ENCODE results near the gene KIF17. TPM values are rescaled to one million over a fixed set of nuclear protein-coding genes. Genes with fewer than 3 reads are reported as not detected.
A peak's percentile ranks its signal among the peaks of the same experiment; 100 is the strongest.

KIF17 gene
- total RNA-seq, 8 experiments from 2014 or later: 0.18 to 12.1 (median 6.8) TPM

GRCh38 chr1:20670936-20671335 is 46.9 kb downstream of the KIF17 start:
- Histone ChIP-seq H3K4me1 (replicated peaks in 1 of 2) (no peaks in the 10 kb centered on the region), H3K27ac (no peak overlapping the region), H3K4me3 (no peak overlapping the region)
- no peak for ATAC-seq (replicated peaks in 6 of 8)
- in situ Hi-C loops (cut with MboI; ENCODE audit: low pct_unique_long_range_greater_than_20kb in 2 of 9, low sequenced_read_pairs in 9 of 9, unreplicated experiment in 9 of 9): no loop called here
- WGBS, 10 experiments: 60 to 98% (median 90%) methylated on average over 1 to 5 of the region's 5 CpGs; no CpG with 5 or more reads in 3 of the 10 experiments

DNA sequence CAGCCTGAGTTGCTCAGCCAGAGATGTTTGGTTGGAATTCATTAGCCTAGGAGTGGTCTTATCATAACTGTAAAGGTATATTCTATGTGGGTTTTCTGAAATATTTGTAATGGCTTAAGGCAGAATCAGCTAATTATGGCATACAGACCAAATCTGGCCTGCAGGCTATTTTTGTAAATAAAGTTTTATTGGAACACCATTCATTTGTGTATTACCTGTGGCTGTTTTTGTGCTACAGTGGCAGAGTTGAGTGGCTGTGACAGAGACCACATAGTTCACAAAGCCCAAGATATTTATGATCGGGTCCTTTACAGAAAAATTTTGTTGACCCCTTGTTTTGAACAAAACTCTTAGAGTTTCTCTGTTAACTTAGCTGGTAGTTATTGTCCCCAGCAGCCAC is 49.2 kb downstream of the KIF17 start:
- in situ Hi-C loops (cut with MboI; ENCODE audit: low pct_unique_long_range_greater_than_20kb in 2 of 9, low sequenced_read_pairs in 9 of 9, unreplicated experiment in 9 of 9): no loop called here
- Histone ChIP-seq H3K4me1 (replicated peaks in 1 of 2) (no peaks in the 10 kb centered on the region), H3K4me3 (no peak overlapping the region), H3K27ac (no peak overlapping the region)
- ATAC-seq (replicated peaks in 6 of 8): no peak
- WGBS, 10 experiments: 40 to 100% (median 88%) methylated on average over 1 of the region's 1 CpG; no CpG with 5 or more reads in 3 of the 10 experiments

GRCh38 chr1:20666804-20667203 is 51.0 kb downstream of the KIF17 start:
- 91 to 100% (median 100%) methylated on average over 1 of the region's 1 CpG; no CpG with 5 or more reads in 7 of the 10 experiments for WGBS, 10 experiments
- H3K4me1 ChIP-seq (replicated peaks in 1 of 2): peaks cover 5% of the 10 kb centered on the region in 2 donors
- ATAC-seq (replicated peaks in 6 of 8): peak in 5 of 8 experiments; percentile 20 to 64 (median 29)

GRCh38 chr1:20666146-20666545 is 51.7 kb downstream of the KIF17 start:
- 72 to 98% (median 83%) methylated on average over 2 to 10 of the region's 16 CpGs; no CpG with 5 or more reads in 5 of the 10 experiments for WGBS, 10 experiments
- Histone ChIP-seq H3K4me1 (replicated peaks in 1 of 2) (peaks cover 5% of the 10 kb centered on the region in 2 donors), H3K27ac (no peak overlapping the region), H3K4me3 (no peak overlapping the region)
- ATAC-seq (replicated peaks in 6 of 8): no peak
- in situ Hi-C loops (cut with MboI; ENCODE audit: low pct_unique_long_range_greater_than_20kb in 2 of 9, low sequenced_read_pairs in 9 of 9, unreplicated experiment in 9 of 9): no loop called here

More at GRCh38 chr1:20666804-20667203, 51.0 kb downstream of the KIF17 start:
- Histone ChIP-seq H3K4me3 (no peak overlapping the region), H3K27ac (no peak overlapping the region)
- in situ Hi-C loops (cut with MboI; ENCODE audit: low pct_unique_long_range_greater_than_20kb in 2 of 9, low sequenced_read_pairs in 9 of 9, unreplicated experiment in 9 of 9): no loop called here

DNA sequence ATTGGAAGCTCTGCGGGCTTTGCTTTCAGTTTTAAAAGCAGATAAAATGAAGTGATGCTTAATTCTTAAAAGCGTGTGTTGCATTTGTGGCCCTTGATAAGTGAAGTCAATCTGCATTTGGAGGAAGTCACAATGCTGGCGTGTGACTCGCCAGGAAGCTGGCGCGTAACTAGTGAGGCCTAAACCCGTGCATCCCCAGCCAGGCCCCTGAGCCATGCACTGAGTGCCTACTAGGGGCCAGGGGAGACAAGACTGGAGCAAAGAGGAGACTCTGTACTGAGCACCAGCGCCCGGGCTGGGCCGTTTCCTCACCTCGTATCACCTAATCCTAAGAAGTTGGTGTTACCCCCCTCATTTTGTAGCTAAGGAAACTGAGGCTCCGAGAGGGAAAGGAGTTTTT is 52.1 kb downstream of the KIF17 start:
- in situ Hi-C loops (cut with MboI; ENCODE audit: low pct_unique_long_range_greater_than_20kb in 2 of 9, low sequenced_read_pairs in 9 of 9, unreplicated experiment in 9 of 9): no loop called here
- Histone ChIP-seq H3K4me1 (replicated peaks in 1 of 2) (peaks cover 5% of the 10 kb centered on the region in 2 donors), H3K4me3 (no peak overlapping the region), H3K27ac (no peak overlapping the region)
- 87 to 100% (median 91%) methylated on average over 1 to 10 of the region's 12 CpGs; no CpG with 5 or more reads in 2 of the 10 experiments for WGBS, 10 experiments
- no peak for ATAC-seq (replicated peaks in 6 of 8)

DNA sequence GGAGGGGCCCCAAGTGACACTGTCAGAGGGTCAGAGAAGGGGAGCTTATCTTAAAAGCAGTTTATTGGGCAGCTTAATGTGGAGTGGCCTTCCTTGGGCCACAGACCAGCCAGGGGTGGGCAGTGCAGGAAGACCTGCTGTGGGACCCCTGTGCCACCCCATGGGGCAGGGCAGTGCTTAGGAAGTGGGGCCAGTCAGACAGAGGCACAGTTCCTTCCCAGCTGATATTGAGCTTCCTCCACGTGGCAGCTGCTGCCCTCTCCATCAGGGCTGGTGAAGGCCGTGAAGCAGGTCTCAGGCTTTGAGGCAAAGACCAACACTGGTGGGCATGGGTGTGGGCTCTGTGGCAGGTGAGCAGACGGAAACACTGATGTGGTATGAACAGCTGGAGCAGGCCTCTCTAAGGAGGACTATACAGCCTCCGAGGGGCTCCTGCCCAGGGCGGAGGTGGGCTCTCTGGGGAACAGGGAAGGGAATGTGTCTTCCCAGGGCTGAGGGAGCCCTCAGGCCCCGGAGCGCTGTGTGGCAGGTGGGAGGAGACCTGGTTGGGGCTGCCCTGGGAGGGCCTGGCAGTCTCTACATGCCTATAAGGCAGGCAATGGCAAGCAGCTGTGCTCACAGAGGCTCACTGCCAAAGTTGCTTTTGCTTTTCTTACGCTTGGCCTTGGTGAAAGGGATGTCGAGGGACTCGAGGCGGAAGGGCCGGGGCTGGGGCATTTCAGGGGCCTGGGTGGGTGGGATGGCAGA is 53.7 kb downstream of the KIF17 start:
- WGBS, 10 experiments: 0 to 100% (median 76%) methylated on average over 1 to 6 of the region's 12 CpGs; no CpG with 5 or more reads in 4 of the 10 experiments
- H3K4me1 ChIP-seq (replicated peaks in 1 of 2): peaks cover 12 to 13% of the 10 kb centered on the region in 2 donors
- H3K4me3 ChIP-seq: no peak overlapping the region
- H3K27ac ChIP-seq: no peak overlapping the region
- ATAC-seq (replicated peaks in 6 of 8): no peak
- in situ Hi-C loops (cut with MboI; ENCODE audit: low pct_unique_long_range_greater_than_20kb in 2 of 9, low sequenced_read_pairs in 9 of 9, unreplicated experiment in 9 of 9): no loop called here

GRCh38 chr1:20663365-20663764 is 54.4 kb downstream of the KIF17 start:
- WGBS, 10 experiments: 40 to 100% (median 81%) methylated on average over 1 of the region's 1 CpG; no CpG with 5 or more reads in 4 of the 10 experiments
- ATAC-seq (replicated peaks in 6 of 8): no peak
- peaks cover 12 to 13% of the 10 kb centered on the region in 2 donors for H3K4me1 ChIP-seq (replicated peaks in 1 of 2)
- no peak overlapping the region for H3K4me3 ChIP-seq
- in situ Hi-C loops (cut with MboI; ENCODE audit: low pct_unique_long_range_greater_than_20kb in 2 of 9, low sequenced_read_pairs in 9 of 9, unreplicated experiment in 9 of 9): no loop called here
- H3K27ac ChIP-seq: no peak overlapping the region

GRCh38 chr1:20662110-20662475 is 55.7 kb downstream of the KIF17 start:
- Histone ChIP-seq H3K4me3 (peak overlapping the region; percentile 66 to 84 (median 77)), H3K27ac (peak overlapping the region; percentile 82 to 90), H3K4me1 (replicated peaks in 1 of 2) (peaks cover 12 to 13% of the 10 kb centered on the region in 2 donors)
- in situ Hi-C loops (cut with MboI; ENCODE audit: low pct_unique_long_range_greater_than_20kb in 2 of 9, low sequenced_read_pairs in 9 of 9, unreplicated experiment in 9 of 9): no loop called here
- no peak for ATAC-seq (replicated peaks in 6 of 8)
- WGBS, 10 experiments: 30 to 100% (median 60%) methylated on average over 1 to 7 of the region's 7 CpGs; no CpG with 5 or more reads in 1 of the 10 experiments

DNA sequence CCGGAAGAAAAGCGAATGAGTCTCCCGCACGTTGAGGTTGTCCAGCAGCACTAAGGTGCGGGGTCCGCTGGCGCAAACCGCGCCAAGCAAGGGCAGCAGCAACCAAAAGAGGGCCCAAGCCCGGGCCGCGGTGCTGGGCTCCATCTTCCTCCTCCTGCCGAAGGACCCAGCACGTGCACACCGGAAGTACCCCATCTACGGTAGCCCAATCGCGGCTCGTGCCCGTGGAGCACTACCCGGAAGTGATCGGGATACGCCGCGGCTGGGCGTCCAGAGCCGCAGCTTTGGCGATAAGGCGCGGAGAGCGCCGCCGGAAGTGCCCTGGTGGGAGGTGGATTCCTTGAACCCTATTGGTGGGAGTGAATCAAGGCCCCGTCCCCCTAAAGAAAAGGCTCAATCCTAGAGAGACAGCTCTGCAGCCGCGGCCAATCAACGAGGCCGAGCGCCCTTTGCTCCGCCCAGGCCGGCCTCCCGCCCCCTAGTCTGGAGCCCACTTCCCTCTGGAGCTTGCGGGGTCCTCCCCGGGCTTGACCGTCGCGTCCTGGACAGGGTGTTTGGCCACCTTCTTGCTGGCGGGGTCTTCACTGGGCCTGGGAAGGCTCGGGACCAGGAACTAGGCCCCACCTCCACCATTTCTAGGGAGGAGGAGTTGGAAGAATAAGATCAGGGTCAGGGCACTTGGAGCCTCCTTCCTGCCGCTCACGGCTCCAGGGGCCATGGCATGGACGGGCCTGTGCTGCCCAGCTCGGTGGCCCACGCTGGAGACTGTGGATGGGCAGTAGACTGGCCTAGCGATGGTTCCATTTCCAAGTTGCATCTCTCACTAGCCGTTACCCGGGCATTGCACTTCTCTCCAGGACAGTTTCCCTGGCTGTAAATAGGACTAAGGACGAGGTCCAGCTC is 56.3 kb downstream of the KIF17 start, which contains the start of gene DDOST:
TSS of gene DDOST (minus strand) at position 163 of the 903 bp plus-strand sequence. CDS start at position 144, 19 bp downstream.
- WGBS, 10 experiments: 0 to 5% (median 1%) methylated on average over 2 to 29 of the region's 58 CpGs; no CpG with 5 or more reads in 3 of the 10 experiments
- Histone ChIP-seq H3K27ac (peak within 1 kb of the TSS; percentile 82 to 90), H3K4me3 (peak within 1 kb of the TSS; percentile 66 to 84 (median 77)), H3K4me1 (replicated peaks in 1 of 2) (peaks cover 12 to 13% of the 10 kb centered on the region in 2 donors)
- in situ Hi-C loops (cut with MboI; ENCODE audit: low pct_unique_long_range_greater_than_20kb in 2 of 9, low sequenced_read_pairs in 9 of 9, unreplicated experiment in 9 of 9): no loop called here
- ATAC-seq (replicated peaks in 6 of 8): peak; percentile 94 to 98 (median 97)

DNA sequence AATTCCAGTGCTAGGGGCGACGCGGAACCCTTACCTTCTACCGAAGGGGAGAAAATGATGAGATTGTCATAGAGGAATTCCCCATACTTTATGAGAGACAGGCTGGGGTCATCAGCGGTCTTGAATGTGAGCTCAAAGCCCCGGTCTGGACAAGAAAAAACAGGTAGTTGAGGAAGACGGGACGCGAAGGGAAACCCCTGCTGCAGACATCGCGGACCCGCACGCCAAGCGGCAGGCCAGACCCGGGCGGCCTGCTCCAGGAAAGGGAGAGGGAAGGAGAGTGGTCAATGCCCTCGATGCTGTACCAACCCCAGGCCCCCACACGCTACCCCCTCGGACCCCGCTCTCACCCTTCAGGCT is 57.0 kb downstream of the KIF17 start:
- in situ Hi-C loops (cut with MboI; ENCODE audit: low pct_unique_long_range_greater_than_20kb in 2 of 9, low sequenced_read_pairs in 9 of 9, unreplicated experiment in 9 of 9): no loop called here
- Histone ChIP-seq H3K4me3 (peak overlapping the region; percentile 65 to 84 (median 77)), H3K4me1 (replicated peaks in 1 of 2) (peaks cover 12 to 13% of the 10 kb centered on the region in 2 donors), H3K27ac (peak overlapping the region; percentile 48 to 85)
- ATAC-seq (replicated peaks in 6 of 8): peak in 6 of 8 experiments; percentile 0 to 10 (median 3)
- 0 to 10% (median 0%) methylated on average over 2 to 9 of the region's 20 CpGs; no CpG with 5 or more reads in 3 of the 10 experiments for WGBS, 10 experiments

- Histone ChIP-seq H3K4me3 (peak overlapping the region; percentile 65 to 84 (median 77)), H3K27ac (peak overlapping the region; percentile 48 to 85), H3K4me1 (replicated peaks in 1 of 2) (peaks cover 12 to 13% of the 10 kb centered on the region in 2 donors)
- 0 to 55% (median 19%) methylated on average over 1 to 3 of the region's 3 CpGs; no CpG with 5 or more reads in 1 of the 10 experiments for WGBS, 10 experiments
- in situ Hi-C loops (cut with MboI; ENCODE audit: low pct_unique_long_range_greater_than_20kb in 2 of 9, low sequenced_read_pairs in 9 of 9, unreplicated experiment in 9 of 9): no loop called here
- no peak for ATAC-seq (replicated peaks in 6 of 8)
Measured at GRCh38 chr1:20660363-20660762, 57.4 kb downstream of the KIF17 start.

DNA sequence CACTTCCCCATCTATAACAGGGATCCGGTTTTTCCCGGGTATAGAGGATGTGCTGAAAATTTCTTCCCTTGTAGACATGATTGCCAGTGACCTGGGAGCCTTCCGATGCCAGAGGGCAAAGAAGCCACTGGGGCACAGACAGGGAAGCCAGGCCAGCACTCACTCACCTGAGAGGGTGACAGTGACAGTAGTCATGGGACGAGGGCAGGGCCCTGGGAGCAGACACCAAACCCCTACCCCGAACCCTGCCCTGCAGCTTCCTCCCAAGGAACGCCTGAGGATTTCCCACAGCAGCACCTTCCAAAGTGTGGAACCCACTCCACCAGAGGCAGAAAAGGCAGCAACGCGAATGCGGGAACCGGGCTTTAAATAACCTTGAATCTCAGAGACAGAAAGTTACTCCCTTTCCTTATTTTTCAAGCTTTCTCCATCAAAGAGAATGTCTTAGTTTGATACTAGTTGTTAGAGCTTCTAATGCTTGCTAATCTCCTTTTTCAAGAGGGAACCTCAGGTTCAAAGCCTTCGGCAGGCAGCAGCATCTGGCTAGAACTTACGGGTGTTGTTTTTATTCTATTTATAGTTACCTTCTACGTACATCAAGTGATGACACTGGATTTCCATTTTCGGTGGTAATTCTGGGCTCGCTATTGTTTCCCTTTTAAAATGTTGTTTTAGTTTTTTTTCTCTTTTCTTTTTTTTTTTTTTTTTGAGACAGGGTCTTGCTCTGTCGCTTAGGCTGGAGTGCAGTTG is 59.5 kb downstream of the KIF17 start:
- H3K27ac ChIP-seq: no peak overlapping the region
- no peak for ATAC-seq (replicated peaks in 6 of 8)
- WGBS, 10 experiments: 70 to 100% (median 93%) methylated on average over 5 to 15 of the region's 16 CpGs
- no peak overlapping the region for H3K4me3 ChIP-seq
- H3K4me1 ChIP-seq (replicated peaks in 1 of 2): peaks cover 12 to 13% of the 10 kb centered on the region in 2 donors
- in situ Hi-C loops (cut with MboI; ENCODE audit: low pct_unique_long_range_greater_than_20kb in 2 of 9, low sequenced_read_pairs in 9 of 9, unreplicated experiment in 9 of 9): no loop called here
